ENCODE data around the gene NPHP1. TPM values are rescaled to one million over a fixed set of nuclear protein-coding genes. Genes with fewer than 3 reads are reported as not detected.

NPHP1 gene
- total RNA-seq, 1 donor from 2014 or later, result 11.5 TPM

DNA sequence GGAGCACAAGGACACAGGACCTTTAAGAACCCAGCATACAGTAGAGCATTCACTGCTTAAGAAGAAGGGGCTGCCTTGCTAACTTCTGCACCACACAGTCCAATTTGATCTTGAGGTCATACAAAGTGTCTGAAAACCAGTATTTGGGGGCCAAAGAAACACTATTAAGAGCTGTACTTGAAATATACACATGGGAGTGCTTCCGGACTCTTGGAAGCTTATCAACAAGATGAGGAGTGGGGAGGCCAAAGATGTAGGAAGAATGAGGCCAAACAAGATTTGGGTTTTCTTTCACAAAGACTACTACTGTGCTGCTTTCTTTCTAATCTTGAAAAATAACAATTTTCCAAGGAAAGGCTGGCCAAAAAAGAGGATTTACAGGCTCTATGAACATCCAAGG lies 64.4 kb downstream of the NPHP1 start:
- Histone ChIP-seq H3K4me3 (ENCODE audit: low read length in 3 of 3) (no peak overlapping the region), H3K27ac (ENCODE audit: low read depth, low read length) (no peak overlapping the region), H3K36me3 (ENCODE audit: control insufficient read depth in 3 of 3, insufficient read depth in 3 of 3, low read length in 3 of 3) (peaks cover 36 to 39% (median 38%) of the 10 kb centered on the region in 3 donors), H3K27me3 (ENCODE audit: control insufficient read depth in 3 of 3, insufficient read depth in 3 of 3, low read length in 3 of 3) (no peaks in the 10 kb centered on the region), H3K9ac (ENCODE audit: low read depth in 1 of 3, low read length in 3 of 3) (no peak overlapping the region), H3K9me3 (ENCODE audit: control insufficient read depth in 3 of 3, low read length in 3 of 3) (no peaks in the 10 kb centered on the region), H3K4me1 (ENCODE audit: control insufficient read depth in 3 of 3, insufficient read depth in 3 of 3, low read length in 3 of 3) (peaks cover 0 to 3% (median 0%) of the 10 kb centered on the region in 3 donors)

DNA sequence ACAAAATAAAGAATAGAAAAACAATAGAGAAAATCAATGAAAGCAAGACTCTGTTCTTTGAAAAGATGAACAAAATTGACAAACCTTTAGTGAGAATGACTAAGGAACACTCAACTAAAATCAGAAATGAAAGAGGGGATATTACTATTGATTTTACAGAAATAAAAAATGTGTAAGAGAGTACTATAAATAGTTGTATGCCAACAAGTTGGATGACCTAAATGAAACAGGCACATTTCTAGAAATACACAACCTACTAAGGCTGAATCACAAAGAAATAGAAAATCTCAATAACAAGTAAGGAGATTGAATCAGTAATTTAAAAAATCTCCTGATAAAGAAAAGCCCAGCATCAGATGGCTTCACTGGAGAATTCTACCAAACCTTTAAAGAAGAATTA lies 70.8 kb downstream of the NPHP1 start:
- Histone ChIP-seq H3K9ac (ENCODE audit: low read depth in 1 of 3, low read length in 3 of 3) (no peak overlapping the region), H3K36me3 (ENCODE audit: control insufficient read depth in 3 of 3, insufficient read depth in 3 of 3, low read length in 3 of 3) (peaks cover 27 to 36% (median 34%) of the 10 kb centered on the region in 3 donors), H3K27me3 (ENCODE audit: control insufficient read depth in 3 of 3, insufficient read depth in 3 of 3, low read length in 3 of 3) (no peaks in the 10 kb centered on the region), H3K9me3 (ENCODE audit: control insufficient read depth in 3 of 3, low read length in 3 of 3) (no peaks in the 10 kb centered on the region), H3K4me1 (ENCODE audit: control insufficient read depth in 3 of 3, insufficient read depth in 3 of 3, low read length in 3 of 3) (no peaks in the 10 kb centered on the region), H3K4me3 (ENCODE audit: low read length in 3 of 3) (no peak overlapping the region), H3K27ac (ENCODE audit: low read depth, low read length) (no peak overlapping the region)

DNA sequence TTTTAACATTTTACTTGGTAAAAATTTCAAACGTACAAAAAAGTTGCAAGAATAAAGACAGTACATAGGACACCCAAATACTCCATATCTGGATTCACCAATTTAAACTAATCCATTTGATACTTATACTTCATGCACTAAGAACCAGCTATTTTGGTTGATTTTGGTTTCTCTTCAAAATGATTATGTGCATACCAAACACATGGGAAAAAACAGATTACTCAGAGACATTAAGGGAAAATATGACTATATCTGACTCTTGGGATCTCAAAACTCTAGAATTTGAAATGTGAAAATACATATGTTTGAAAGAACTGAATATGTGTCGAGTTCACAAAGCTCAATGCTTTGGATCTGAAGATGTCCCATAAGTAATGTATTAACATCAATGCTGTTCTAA lies 73.6 kb downstream of the NPHP1 start:
- no peak overlapping the region for H3K4me3 ChIP-seq (ENCODE audit: low read length in 3 of 3)
- H3K27me3 ChIP-seq (ENCODE audit: control insufficient read depth in 3 of 3, insufficient read depth in 3 of 3, low read length in 3 of 3), result no peaks in the 10 kb centered on the region
- no peaks in the 10 kb centered on the region for H3K9me3 ChIP-seq (ENCODE audit: control insufficient read depth in 3 of 3, low read length in 3 of 3)
- no peak overlapping the region for H3K9ac ChIP-seq (ENCODE audit: low read depth in 1 of 3, low read length in 3 of 3)
- peaks cover 0 to under 1% (median 0%) of the 10 kb centered on the region in 3 donors for H3K4me1 ChIP-seq (ENCODE audit: control insufficient read depth in 3 of 3, insufficient read depth in 3 of 3, low read length in 3 of 3)
- H3K27ac ChIP-seq (ENCODE audit: low read depth, low read length), result no peak overlapping the region
- H3K36me3 ChIP-seq (ENCODE audit: control insufficient read depth in 3 of 3, insufficient read depth in 3 of 3, low read length in 3 of 3), result peaks cover 47 to 55% (median 54%) of the 10 kb centered on the region in 3 donors

DNA sequence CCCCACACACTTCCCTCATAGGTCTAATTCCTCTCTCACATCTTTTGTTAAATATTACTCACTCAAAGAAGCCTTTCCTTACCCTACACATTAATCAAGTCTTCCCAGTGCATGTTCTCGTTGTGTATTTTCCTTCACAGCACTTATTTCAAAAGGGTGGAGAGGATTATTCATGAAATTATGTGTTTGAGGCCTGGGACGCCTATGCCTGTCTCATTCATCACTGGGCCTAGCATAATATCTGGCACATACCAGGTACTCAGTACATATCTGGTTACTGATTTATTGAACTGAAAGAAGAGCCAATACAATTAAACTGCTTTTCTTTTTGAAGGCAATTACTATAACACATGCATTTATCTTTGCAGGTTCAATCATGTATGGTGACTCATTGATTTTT lies 74.1 kb downstream of the NPHP1 start:
- H3K36me3 ChIP-seq (ENCODE audit: control insufficient read depth in 3 of 3, insufficient read depth in 3 of 3, low read length in 3 of 3), result peaks cover 50 to 59% (median 54%) of the 10 kb centered on the region in 3 donors
- no peaks in the 10 kb centered on the region for H3K9me3 ChIP-seq (ENCODE audit: control insufficient read depth in 3 of 3, low read length in 3 of 3)
- H3K27ac ChIP-seq (ENCODE audit: low read depth, low read length), result no peak overlapping the region
- peaks cover 0 to 2% (median 0%) of the 10 kb centered on the region in 3 donors for H3K4me1 ChIP-seq (ENCODE audit: control insufficient read depth in 3 of 3, insufficient read depth in 3 of 3, low read length in 3 of 3)
- H3K4me3 ChIP-seq (ENCODE audit: low read length in 3 of 3), result no peak overlapping the region
- no peaks in the 10 kb centered on the region for H3K27me3 ChIP-seq (ENCODE audit: control insufficient read depth in 3 of 3, insufficient read depth in 3 of 3, low read length in 3 of 3)
- no peak overlapping the region for H3K9ac ChIP-seq (ENCODE audit: low read depth in 1 of 3, low read length in 3 of 3)

DNA sequence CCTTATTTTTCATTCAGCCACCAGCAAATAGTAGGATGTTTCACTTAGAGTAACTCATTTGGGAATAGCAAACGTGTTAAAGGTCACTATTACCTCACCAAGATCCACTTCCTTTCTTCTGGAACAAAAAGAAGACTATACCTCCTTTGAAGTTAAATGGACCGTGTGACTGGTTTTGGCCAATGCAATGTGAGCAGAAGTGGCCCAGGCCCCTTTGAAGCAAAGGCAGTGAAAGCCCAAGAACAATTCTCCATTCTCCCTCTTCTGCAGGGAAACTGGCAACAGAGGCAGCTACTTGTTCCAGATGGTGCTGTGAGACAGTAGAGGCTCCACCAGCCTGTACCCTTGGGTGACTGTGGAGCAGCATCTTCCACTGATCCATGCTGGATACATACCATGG lies 77.9 kb downstream of the NPHP1 start:
- Histone ChIP-seq H3K36me3 (ENCODE audit: control insufficient read depth in 3 of 3, insufficient read depth in 3 of 3, low read length in 3 of 3) (peaks cover 50 to 80% (median 68%) of the 10 kb centered on the region in 3 donors), H3K27me3 (ENCODE audit: control insufficient read depth in 3 of 3, insufficient read depth in 3 of 3, low read length in 3 of 3) (no peaks in the 10 kb centered on the region), H3K27ac (ENCODE audit: low read depth, low read length) (no peak overlapping the region), H3K4me3 (ENCODE audit: low read length in 3 of 3) (no peak overlapping the region), H3K9ac (ENCODE audit: low read depth in 1 of 3, low read length in 3 of 3) (no peak overlapping the region), H3K4me1 (ENCODE audit: control insufficient read depth in 3 of 3, insufficient read depth in 3 of 3, low read length in 3 of 3) (peaks cover 0 to 2% (median 0%) of the 10 kb centered on the region in 3 donors), H3K9me3 (ENCODE audit: control insufficient read depth in 3 of 3, low read length in 3 of 3) (no peaks in the 10 kb centered on the region)

DNA sequence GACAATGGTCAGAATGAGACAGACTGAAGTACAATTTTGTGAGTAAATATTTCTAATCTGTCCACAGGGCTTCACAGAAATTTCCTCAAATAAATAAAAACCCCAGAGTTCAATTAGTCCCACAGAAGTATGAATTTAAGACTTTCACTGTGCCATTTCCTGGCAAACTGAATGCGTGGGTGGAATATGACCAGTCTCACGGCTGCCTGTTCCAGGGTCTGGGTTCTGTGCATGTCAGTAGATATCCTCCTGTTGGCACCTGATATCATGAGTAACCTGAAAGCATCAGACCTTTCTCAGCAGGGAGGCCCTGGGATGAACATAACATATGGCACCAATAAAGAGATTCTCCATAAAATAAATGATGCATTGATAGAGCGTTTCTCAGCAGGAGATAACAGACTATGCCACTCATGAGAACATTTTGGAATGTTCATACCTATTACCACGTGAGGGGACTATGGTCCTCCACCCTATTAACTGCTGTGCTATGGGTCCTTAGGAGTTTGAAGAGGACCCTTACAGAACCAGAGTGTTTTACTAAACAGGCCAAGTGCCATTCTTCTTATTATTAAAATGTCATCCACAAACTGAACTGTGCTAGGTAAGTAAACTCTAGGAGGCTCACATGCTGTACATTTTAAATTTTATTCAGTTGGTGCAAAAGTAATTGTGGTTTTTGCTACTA lies 78.6 kb downstream of the NPHP1 start:
- Histone ChIP-seq H3K4me3 (ENCODE audit: low read length in 3 of 3) (no peak overlapping the region), H3K36me3 (ENCODE audit: control insufficient read depth in 3 of 3, insufficient read depth in 3 of 3, low read length in 3 of 3) (peaks cover 45 to 73% (median 64%) of the 10 kb centered on the region in 3 donors), H3K27ac (ENCODE audit: low read depth, low read length) (no peak overlapping the region), H3K9me3 (ENCODE audit: control insufficient read depth in 3 of 3, low read length in 3 of 3) (no peaks in the 10 kb centered on the region), H3K9ac (ENCODE audit: low read depth in 1 of 3, low read length in 3 of 3) (no peak overlapping the region), H3K4me1 (ENCODE audit: control insufficient read depth in 3 of 3, insufficient read depth in 3 of 3, low read length in 3 of 3) (peaks cover 0 to 2% (median 0%) of the 10 kb centered on the region in 3 donors), H3K27me3 (ENCODE audit: control insufficient read depth in 3 of 3, insufficient read depth in 3 of 3, low read length in 3 of 3) (no peaks in the 10 kb centered on the region)

DNA sequence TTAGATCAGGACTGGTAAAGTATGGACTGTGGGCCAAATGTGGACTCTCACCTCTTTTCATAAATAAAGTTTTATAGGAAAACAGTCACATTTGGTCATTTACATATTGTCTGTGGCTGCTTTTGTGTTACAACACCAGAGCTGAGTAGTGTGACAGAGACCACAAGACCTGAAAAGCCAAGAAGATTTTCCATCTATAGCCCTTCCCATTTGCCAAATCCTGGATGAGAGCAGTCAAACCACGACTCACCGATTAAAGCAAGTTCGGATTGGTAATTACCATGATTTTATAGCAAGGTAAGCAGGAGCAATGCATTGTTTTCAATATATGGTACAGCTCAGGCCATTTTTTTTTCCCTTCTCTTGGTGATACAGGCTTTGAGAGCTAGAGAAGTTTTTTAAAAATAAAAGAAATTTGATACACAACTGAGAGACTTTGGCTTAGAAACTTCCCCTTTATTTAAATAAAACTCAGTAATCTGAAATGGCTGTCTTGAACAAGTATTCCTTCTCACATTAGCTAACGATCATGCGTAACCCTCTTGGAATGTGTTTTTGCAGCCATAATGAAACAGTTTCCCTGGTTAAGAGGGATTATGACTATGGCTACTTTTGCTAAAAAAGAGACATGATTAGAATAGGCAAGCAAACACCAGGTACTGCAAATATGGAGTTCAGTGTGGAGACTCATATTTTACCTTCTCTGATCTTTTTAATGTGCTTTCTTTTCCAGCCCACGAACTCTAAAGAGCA lies 79.7 kb downstream of the NPHP1 start:
- H3K9me3 ChIP-seq (ENCODE audit: control insufficient read depth in 3 of 3, low read length in 3 of 3), result no peaks in the 10 kb centered on the region
- H3K36me3 ChIP-seq (ENCODE audit: control insufficient read depth in 3 of 3, insufficient read depth in 3 of 3, low read length in 3 of 3), result peaks cover 36 to 63% (median 54%) of the 10 kb centered on the region in 3 donors
- H3K4me3 ChIP-seq (ENCODE audit: low read length in 3 of 3), result no peak overlapping the region
- no peaks in the 10 kb centered on the region for H3K27me3 ChIP-seq (ENCODE audit: control insufficient read depth in 3 of 3, insufficient read depth in 3 of 3, low read length in 3 of 3)
- H3K9ac ChIP-seq (ENCODE audit: low read depth in 1 of 3, low read length in 3 of 3), result no peak overlapping the region
- H3K27ac ChIP-seq (ENCODE audit: low read depth, low read length), result no peak overlapping the region
- peaks cover 0 to 3% (median 2%) of the 10 kb centered on the region in 3 donors for H3K4me1 ChIP-seq (ENCODE audit: control insufficient read depth in 3 of 3, insufficient read depth in 3 of 3, low read length in 3 of 3)

DNA sequence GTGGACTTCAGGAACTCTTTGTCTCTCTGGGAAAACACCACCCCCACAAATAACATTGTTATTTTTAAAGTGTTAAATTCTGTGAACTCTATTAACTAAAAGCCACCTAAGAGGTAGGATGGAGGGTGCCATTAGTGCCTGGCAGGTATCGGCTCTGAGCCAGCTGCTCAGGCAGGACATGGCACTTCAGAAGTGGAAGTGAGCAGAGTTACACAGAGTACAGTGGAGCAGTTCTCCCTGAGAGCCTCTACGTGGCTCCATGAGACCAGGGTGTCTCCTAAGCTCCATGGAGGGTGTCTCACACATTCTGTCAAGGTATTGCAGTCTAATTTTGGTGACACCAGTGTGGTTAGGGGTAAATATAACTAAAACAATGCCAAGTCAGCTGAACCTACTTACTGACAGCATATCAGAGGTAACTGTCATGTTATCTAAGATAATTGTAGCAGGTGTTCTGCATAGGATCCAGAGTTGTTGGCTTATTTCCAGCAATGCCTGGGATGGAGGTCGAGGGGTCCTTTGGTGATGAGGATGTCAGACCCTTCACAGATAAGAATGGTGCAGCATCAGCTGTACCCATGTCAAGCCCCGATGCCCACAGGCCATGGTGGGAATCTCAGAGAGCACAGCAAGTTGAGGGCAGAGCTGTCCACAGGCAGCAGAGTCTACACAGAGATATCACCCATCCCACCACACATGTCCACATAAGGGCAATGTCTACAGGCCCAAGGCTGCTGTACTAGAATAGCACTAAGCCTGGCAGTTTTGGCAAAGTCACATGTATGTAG lies 80.6 kb downstream of the NPHP1 start:
- Histone ChIP-seq H3K9me3 (ENCODE audit: control insufficient read depth in 3 of 3, low read length in 3 of 3) (no peaks in the 10 kb centered on the region), H3K4me1 (ENCODE audit: control insufficient read depth in 3 of 3, insufficient read depth in 3 of 3, low read length in 3 of 3) (peaks cover 0 to 3% (median 2%) of the 10 kb centered on the region in 3 donors), H3K36me3 (ENCODE audit: control insufficient read depth in 3 of 3, insufficient read depth in 3 of 3, low read length in 3 of 3) (peaks cover 30 to 56% (median 49%) of the 10 kb centered on the region in 3 donors)

DNA sequence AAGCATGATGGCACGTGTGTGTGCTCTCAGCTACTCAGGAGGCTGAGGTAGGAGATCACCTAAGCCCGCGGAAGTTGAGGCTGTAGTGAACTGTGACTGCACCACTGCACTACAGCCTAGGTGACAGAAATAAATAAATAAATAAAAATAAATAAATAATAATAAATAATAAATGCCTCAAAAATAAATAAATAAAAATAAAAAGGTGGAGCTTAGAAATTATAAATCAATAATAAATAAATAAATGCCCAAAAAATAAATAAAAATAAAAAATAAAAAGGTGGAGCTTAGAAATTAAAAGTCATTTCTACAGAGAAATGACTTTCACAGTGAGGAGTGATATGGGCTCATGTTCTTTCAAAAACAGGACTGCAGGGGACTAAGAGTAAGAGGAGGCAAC lies 83.2 kb downstream of the NPHP1 start:
- H3K9me3 ChIP-seq (ENCODE audit: control insufficient read depth in 3 of 3, low read length in 3 of 3), result no peaks in the 10 kb centered on the region
- no peak overlapping the region for H3K4me3 ChIP-seq (ENCODE audit: low read length in 3 of 3)
- H3K36me3 ChIP-seq (ENCODE audit: control insufficient read depth in 3 of 3, insufficient read depth in 3 of 3, low read length in 3 of 3), result peaks cover 6 to 32% (median 27%) of the 10 kb centered on the region in 3 donors
- H3K4me1 ChIP-seq (ENCODE audit: control insufficient read depth in 3 of 3, insufficient read depth in 3 of 3, low read length in 3 of 3), result peaks cover 4 to 6% (median 5%) of the 10 kb centered on the region in 3 donors
- H3K27me3 ChIP-seq (ENCODE audit: control insufficient read depth in 3 of 3, insufficient read depth in 3 of 3, low read length in 3 of 3), result peaks cover 4 to 13% (median 10%) of the 10 kb centered on the region in 3 donors
- no peak overlapping the region for H3K9ac ChIP-seq (ENCODE audit: low read depth in 1 of 3, low read length in 3 of 3)
- no peak overlapping the region for H3K27ac ChIP-seq (ENCODE audit: low read depth, low read length)

More for the DNA sequence above, 80.6 kb downstream of the NPHP1 start:
- H3K27me3 ChIP-seq (ENCODE audit: control insufficient read depth in 3 of 3, insufficient read depth in 3 of 3, low read length in 3 of 3), result no peaks in the 10 kb centered on the region
- H3K27ac ChIP-seq (ENCODE audit: low read depth, low read length), result no peak overlapping the region
- H3K4me3 ChIP-seq (ENCODE audit: low read length in 3 of 3), result no peak overlapping the region
- H3K9ac ChIP-seq (ENCODE audit: low read depth in 1 of 3, low read length in 3 of 3), result no peak overlapping the region

All from skeletal muscle tissue (tissue), 4 donors.